Measurements from ENCODE around the gene ARHGAP20.
A peak's percentile ranks its signal among the peaks of the same experiment; 100 is the strongest.

Gene ARHGAP20

DNA sequence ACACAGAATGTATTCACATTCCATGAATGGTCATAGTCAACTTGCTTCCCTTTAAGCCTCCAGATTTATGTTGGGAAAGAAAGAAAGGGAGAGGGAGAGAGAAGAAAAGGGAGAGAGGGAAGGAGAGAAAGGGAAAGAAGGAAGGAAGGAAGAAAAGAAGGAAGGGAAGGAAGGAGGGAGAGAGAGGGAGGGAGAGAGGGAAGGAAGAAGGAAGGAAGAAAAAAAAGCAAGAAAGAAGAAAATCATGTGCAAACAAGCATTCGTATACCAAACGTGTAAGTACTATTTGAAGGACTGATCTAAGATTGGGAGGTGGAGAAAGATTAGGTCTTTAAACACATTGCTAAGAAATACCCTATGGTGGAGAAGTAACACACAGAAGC is 23.9 kb upstream of the ARHGAP20 start:
- DNase-seq (ENCODE audit: insufficient read length, low spot score) = no peak
- no peak for FAIRE-seq
- TF ChIP-seq, protein P1, sequence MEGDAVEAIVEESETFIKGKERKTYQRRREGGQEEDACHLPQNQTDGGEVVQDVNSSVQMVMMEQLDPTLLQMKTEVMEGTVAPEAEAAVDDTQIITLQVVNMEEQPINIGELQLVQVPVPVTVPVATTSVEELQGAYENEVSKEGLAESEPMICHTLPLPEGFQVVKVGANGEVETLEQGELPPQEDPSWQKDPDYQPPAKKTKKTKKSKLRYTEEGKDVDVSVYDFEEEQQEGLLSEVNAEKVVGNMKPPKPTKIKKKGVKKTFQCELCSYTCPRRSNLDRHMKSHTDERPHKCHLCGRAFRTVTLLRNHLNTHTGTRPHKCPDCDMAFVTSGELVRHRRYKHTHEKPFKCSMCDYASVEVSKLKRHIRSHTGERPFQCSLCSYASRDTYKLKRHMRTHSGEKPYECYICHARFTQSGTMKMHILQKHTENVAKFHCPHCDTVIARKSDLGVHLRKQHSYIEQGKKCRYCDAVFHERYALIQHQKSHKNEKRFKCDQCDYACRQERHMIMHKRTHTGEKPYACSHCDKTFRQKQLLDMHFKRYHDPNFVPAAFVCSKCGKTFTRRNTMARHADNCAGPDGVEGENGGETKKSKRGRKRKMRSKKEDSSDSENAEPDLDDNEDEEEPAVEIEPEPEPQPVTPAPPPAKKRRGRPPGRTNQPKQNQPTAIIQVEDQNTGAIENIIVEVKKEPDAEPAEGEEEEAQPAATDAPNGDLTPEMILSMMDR (IDR thresholded peaks at IDR 0.05; ENCODE audit: insufficient read depth, missing control alignments) = no peak

DNA sequence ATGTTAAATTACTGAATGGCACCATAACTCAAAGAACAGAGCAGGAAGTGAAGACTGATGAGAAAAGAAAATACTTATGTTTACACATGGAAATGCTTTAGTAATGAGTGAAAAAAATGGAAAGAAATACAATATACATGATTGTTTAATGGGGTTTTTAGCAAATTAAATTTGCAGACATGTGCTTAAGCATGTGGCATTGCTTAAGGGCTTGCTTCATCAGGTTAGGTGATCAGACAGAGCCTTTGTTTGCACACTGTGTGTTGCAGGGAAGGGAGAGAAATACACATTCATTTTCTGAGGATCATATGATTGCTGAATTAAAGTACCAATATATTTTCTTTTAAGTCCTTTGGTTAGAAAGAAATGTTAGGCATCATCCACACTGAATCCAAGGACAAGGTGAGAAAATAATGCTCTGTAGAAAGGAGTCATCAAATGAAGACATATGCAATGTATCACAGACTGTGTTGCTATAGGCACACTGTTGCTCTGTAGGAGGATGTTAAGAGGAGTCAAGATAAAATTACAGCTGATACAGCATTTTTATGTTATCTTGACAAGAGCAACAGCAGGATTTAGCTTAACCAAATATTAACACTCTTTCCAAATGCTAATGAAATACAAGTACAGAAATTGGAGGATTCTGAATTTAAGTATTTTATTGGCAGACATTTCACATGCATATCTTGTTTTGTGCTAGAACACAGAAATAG is 23.4 kb upstream of the ARHGAP20 start:
- FAIRE-seq (no peak), DNase-seq (ENCODE audit: insufficient read length, low spot score) (no peak)
- TF ChIP-seq, protein P1 (IDR thresholded peaks at IDR 0.05; ENCODE audit: insufficient read depth, missing control alignments) = no peak

- DNase-seq (ENCODE audit: insufficient read length, low spot score) (no peak), FAIRE-seq (no peak)
- TF ChIP-seq, protein P1 (IDR thresholded peaks at IDR 0.05; ENCODE audit: insufficient read depth, missing control alignments) = no peak
Observed at GRCh38 chr11:110734790-110735189, 22.6 kb upstream of the ARHGAP20 start.

GRCh38 chr11:110730773-110731172 is 18.5 kb upstream of the ARHGAP20 start:
- DNase-seq (ENCODE audit: insufficient read length, low spot score) (no peak), FAIRE-seq (no peak)
- TF ChIP-seq, protein P1 (IDR thresholded peaks at IDR 0.05; ENCODE audit: insufficient read depth, missing control alignments) = no peak

DNA sequence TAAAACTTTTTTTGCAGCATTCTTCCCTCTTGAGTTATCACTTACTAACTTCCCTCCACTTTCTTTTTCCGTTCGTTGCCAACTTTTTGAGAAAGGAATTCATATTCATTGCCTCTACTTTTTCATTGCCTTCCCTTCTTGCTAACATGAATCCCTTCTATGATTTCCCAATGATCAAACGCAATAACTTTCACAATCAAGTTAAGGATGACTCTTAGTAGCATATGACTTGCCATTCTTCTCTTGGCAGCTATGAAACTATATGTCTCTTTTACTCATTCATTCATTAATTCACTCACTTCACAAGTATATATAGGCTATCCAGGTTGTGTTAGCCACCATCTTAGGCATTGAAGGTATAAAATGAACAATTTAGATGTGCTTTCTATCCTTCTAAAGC is 16.6 kb upstream of the ARHGAP20 start:
- TF ChIP-seq, protein P1 (IDR thresholded peaks at IDR 0.05; ENCODE audit: insufficient read depth, missing control alignments) = no peak
- FAIRE-seq (peak; percentile 21), DNase-seq (ENCODE audit: insufficient read length, low spot score) (no peak)

DNA sequence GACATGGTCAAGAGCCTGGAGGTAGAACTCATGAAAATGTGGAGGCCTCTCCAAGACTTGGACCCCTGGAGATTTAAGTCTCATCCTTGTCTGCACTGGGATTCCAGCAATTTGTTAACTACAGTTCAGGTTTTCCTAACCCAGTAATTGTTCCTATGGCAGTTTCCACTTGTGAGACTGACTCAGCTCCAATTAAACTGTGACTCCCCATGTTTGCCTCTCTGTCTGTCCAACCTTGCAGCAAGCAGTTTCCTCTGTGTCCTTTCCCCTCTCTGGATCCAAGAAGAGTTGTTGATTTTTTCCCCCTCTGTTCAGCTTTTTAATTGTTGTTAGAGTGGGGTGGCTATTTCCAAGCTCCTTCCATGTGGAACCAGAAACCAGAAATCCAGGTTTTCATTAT is 16.2 kb upstream of the ARHGAP20 start:
- FAIRE-seq = no peak
- no peak for DNase-seq (ENCODE audit: insufficient read length, low spot score)
- TF ChIP-seq, protein P1 (IDR thresholded peaks at IDR 0.05; ENCODE audit: insufficient read depth, missing control alignments) = no peak

DNA sequence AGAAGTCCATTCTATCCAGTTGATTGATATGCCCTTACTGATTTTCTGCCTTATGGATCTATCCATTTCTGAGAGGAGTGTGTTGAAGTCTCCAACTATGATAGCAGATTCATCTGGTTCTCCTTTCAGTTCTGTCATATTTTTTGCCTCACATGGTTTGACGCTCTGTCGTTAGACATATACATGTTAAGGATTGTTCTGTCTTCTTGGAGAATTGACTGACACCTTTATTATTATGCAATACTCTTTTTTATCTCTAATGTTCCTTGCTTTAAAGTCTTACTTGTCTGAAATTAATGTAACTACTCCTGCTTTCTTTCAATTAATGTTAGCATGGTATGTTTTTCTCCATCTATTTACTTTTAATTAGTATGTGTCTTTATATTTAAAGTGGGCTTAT is 12.1 kb upstream of the ARHGAP20 start:
- TF ChIP-seq, protein P1 (IDR thresholded peaks at IDR 0.05; ENCODE audit: insufficient read depth, missing control alignments) = no peak
- DNase-seq (ENCODE audit: insufficient read length, low spot score) (no peak), FAIRE-seq (no peak)

Measured in D721Med (cell line).